PFSK-1 (cell line): ENCODE measurements around the gene KDM7A.

ENCODE experiments used
- FOXP2 ChIP-seq: optimal IDR thresholded peaks from 2 replicates; pipeline ENCODE3; 2011; ENCODE audit warnings: borderline replicate concordance, control low read depth, inconsistent platforms; ENCODE audit not compliant: insufficient read depth; ENCODE audit errors: extremely low read length, extremely low read depth
- POLR2AphosphoS5 ChIP-seq: IDR thresholded peaks from 2 replicates; pipeline ENCODE4 v1.6.1; 2012; ENCODE audit warnings: low read depth, mild to moderate bottlenecking, control low read depth, low read length, moderate library complexity
- REST ChIP-seq, 2 experiments: IDR thresholded peaks; 2 replicates each; pipeline versions ENCODE4 v1.6.1 to v1.8.0; 2011 to 2012; ENCODE audit warnings: low read depth in 2 of 2, low read length in 2 of 2, control low read depth in 1 of 2, inconsistent platforms in 1 of 2, mild to moderate bottlenecking in 1 of 2, moderate library complexity in 1 of 2; ENCODE audit not compliant: insufficient read depth in 1 of 2
- SIN3A ChIP-seq: IDR thresholded peaks from 2 replicates; pipeline ENCODE4 v1.6.1; 2012; ENCODE audit warnings: mild to moderate bottlenecking, low read length, moderate library complexity, borderline replicate concordance; ENCODE audit not compliant: insufficient read depth
- TAF1 ChIP-seq: IDR thresholded peaks from 2 replicates; pipeline ENCODE4 v1.6.1; 2012; ENCODE audit warnings: low read length, control low read depth, borderline replicate concordance; ENCODE audit not compliant: insufficient read depth

GRCh38 chr7:140093375-140093774, 83.4 kb downstream of the KDM7A start:
- TF ChIP-seq POLR2AphosphoS5 = no peak
- no peak for TF ChIP-seq REST (IDR thresholded peaks at IDR 0.05; ENCODE audit: insufficient read depth in 1 of 2, low read depth in 2 of 2, low read length in 2 of 2)
- no peak for TF ChIP-seq SIN3A
- no peak for TF ChIP-seq TAF1
- no peak for TF ChIP-seq FOXP2
